A673 (cell line): Measurements from ENCODE around the gene SLCO3A1. TPM values are rescaled to one million over a fixed set of nuclear protein-coding genes. Genes with fewer than 3 reads are reported as not detected.

Source experiments
- BruUV-seq: library from RNA; stranded (reverse); fragments of 400-500 nt; replicated peaks from 2 replicates; lab custom pipeline; 2021; lab: Mats Ljungman, UMichigan
- CTCF ChIA-PET: fragments of 300-600 bp; sonication (Branson Sonifier 250); formaldehyde crosslinking; loops from one replicate; lab custom pipeline; 2022; ENCODE audit warnings: antibody characterized with exemption; lab: Charles Lee
- POLR2A ChIA-PET: fragments of 300-600 bp; sonication (Branson Sonifier 250); formaldehyde crosslinking; loops from one replicate; lab custom pipeline; 2022; ENCODE audit warnings: antibody characterized with exemption; ENCODE audit not compliant: low non-redundant PET; lab: Charles Lee
- DNase-seq: peaks from one replicate; pipeline ENCODE4 v3.0.0-alpha.2; 2015; ENCODE audit warnings: low spot score
- H3K27ac ChIP-seq: fragments of 200-600 bp; sonication (generic); 2 replicates; pipeline ENCODE4 v1.5.1; 2016; ENCODE audit warnings: mixed run types, low read depth, mild to moderate bottlenecking, mixed read lengths, antibody characterized with exemption, low read length; ENCODE audit not compliant: poor library complexity, severe bottlenecking
- H3K27me3 ChIP-seq: fragments of 200-600 bp; sonication (generic); replicated peaks from 2 replicates; pipeline ENCODE4 v1.6.1; 2017; ENCODE audit warnings: mixed run types, low read depth, mild to moderate bottlenecking, mixed read lengths, antibody characterized with exemption, low read length; ENCODE audit not compliant: insufficient read depth, poor library complexity
- H3K36me3 ChIP-seq: fragments of 200-600 bp; sonication (generic); 2 replicates; pipeline ENCODE4 v1.6.1; 2016; ENCODE audit warnings: mixed run types, mild to moderate bottlenecking, mixed read lengths, antibody characterized with exemption, low read length; ENCODE audit not compliant: insufficient read depth, poor library complexity, severe bottlenecking
- H3K4me1 ChIP-seq: fragments of 200-600 bp; sonication (generic); 2 replicates; pipeline ENCODE4 v1.6.1; 2017; ENCODE audit warnings: mixed run types, mild to moderate bottlenecking, mixed read lengths, antibody characterized with exemption, low read length; ENCODE audit not compliant: insufficient read depth, poor library complexity, severe bottlenecking
- H3K4me3 ChIP-seq: fragments of 200-600 bp; sonication (generic); 2 replicates; pipeline ENCODE4 v1.5.1; 2016; ENCODE audit warnings: low read depth, mixed run types, mild to moderate bottlenecking, mixed read lengths, low read length; ENCODE audit not compliant: poor library complexity, severe bottlenecking
- H3K9me3 ChIP-seq: fragments of 200-600 bp; sonication (generic); 2 replicates; pipeline ENCODE4 v1.6.1; 2016; ENCODE audit warnings: mixed run types, low read depth, mild to moderate bottlenecking, mixed read lengths, antibody characterized with exemption, low read length; ENCODE audit not compliant: poor library complexity, severe bottlenecking
- CTCF ChIP-seq: fragments of 300-800, 200-600 bp; sonication (generic); conservative IDR thresholded peaks from 2 replicates; pipeline ENCODE4 v1.5.1; 2017; ENCODE audit warnings: low read depth, mild to moderate bottlenecking, antibody characterized with exemption, low read length, moderate library complexity, mixed read lengths
- EZH2 ChIP-seq: fragments of 200-600 bp; sonication (generic); IDR thresholded peaks from 2 replicates; pipeline ENCODE4 v1.6.1; 2017; ENCODE audit warnings: borderline replicate concordance, low read depth, mild to moderate bottlenecking, mixed read lengths, antibody characterized with exemption, low read length; ENCODE audit not compliant: poor library complexity, severe bottlenecking
- intact Hi-C: fragments of 100-400 bp; cut with micrococcal nuclease; formaldehyde crosslinking; loops from one replicate; pipeline ENCODE4 v1.10.0; 2022; ENCODE audit not compliant: unreplicated experiment
- total RNA-seq: library from RNA; stranded (reverse); gene quantifications from 2 replicates; pipeline ENCODE4 v1.2.3, GENCODE V29; 2021

SLCO3A1 gene
- total RNA-seq, 1 experiment from 2014 or later: 16.6 TPM

DNA sequence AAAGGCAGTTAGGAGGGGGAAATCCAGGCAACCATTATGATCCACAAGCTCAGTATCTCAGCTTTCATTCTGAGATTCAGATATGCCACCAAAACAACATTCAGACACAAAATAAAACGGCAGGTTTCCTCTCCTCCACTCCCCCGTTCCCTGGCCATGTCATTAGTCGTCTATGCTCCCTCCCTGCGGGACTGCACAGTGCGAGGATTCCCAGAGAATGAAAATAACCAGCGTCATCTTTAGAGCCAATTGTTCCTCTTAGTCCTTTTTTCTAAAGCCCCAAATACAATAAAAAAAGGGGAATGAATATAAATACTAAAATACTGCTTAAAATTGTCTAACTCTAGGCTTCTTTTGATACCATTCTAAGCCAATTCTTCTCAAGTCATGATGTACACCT lies 7.8 kb upstream of the SLCO3A1 start:
- ChIA-PET CTCF (no interaction called here), POLR2A (no interaction called here)
- Histone ChIP-seq H3K36me3 (no peaks in the 10 kb centered on the region), H3K4me3 (no peak overlapping the region), H3K27ac (no peak overlapping the region), H3K4me1 (no peaks in the 10 kb centered on the region), H3K9me3 (no peaks in the 10 kb centered on the region), H3K27me3 (no peaks in the 10 kb centered on the region)
- BruUV-seq: no TSS peak
- TF ChIP-seq CTCF (no peak), EZH2 (no peak)
- DNase-seq: no peak
- intact Hi-C loops: no loop called here

DNA sequence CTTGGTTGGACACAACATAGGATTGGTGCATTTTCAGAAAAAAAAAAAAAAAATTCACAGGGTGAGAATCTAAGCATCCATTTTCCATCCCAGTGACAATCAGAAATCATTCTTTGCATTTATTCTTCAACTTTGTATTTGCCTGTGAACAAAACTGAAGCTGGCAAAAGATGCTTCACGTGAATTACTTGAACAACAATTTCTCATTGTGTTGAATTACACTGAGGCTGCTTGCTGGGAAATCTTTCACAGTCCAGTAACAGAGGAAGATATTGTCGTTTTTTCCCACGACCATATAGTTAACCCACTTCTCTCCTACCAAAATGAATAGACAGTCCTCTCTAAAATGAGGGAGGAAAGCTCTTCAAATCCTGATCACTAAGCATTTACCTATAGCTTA lies 4.3 kb upstream of the SLCO3A1 start:
- POLR2A ChIA-PET: no interaction called here
- Histone ChIP-seq H3K27ac (no peak overlapping the region), H3K9me3 (no peaks in the 10 kb centered on the region), H3K4me1 (peaks cover 8% of the 10 kb centered on the region), H3K27me3 (no peaks in the 10 kb centered on the region), H3K4me3 (no peak overlapping the region), H3K36me3 (no peaks in the 10 kb centered on the region)
- no TSS peak for BruUV-seq
- CTCF ChIA-PET: interaction anchor here (0.7 kb wide), 1 partner anchor 234 kb away, joined by 3 read pairs; no protein-coding TSS in a partner anchor
- TF ChIP-seq CTCF (no peak), EZH2 (no peak)
- DNase-seq: no peak
- intact Hi-C loops: loop anchor here (2.0 kb wide), 1 partner anchor 546 kb away; no protein-coding TSS in a partner anchor

DNA sequence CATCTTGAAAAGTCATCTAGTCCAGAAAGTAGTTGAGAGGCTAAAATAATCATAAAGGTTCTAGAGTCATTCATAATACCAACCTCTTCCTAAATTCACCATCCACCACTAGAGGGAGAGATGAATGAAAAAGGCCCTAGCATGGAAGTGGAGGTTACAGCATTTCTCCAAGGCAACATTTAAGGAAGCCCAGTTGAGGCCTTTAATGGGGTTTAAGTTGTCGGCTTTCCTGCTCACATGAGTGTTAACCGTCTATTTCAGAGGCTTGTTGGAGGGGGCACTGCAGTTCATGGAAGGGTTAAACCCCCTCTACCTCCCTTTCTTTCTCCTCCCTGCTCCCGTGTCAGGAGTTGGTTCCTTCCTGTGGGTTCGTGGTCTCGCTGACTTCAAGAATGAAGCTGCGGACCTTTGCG lies 3.8 kb upstream of the SLCO3A1 start:
- peak; percentile 67 for DNase-seq
- Histone ChIP-seq H3K4me3 (no peak overlapping the region), H3K36me3 (no peaks in the 10 kb centered on the region), H3K4me1 (peaks cover 8% of the 10 kb centered on the region), H3K9me3 (no peaks in the 10 kb centered on the region), H3K27ac (no peak overlapping the region), H3K27me3 (peaks cover 6% of the 10 kb centered on the region)
- intact Hi-C loops: loop anchor here (2.0 to 10.0 kb wide), 2 partner anchors 145 to 547 kb away; no protein-coding TSS in a partner anchor
- ChIA-PET POLR2A (no interaction called here), CTCF (interaction anchor here (0.7 kb wide), 1 partner anchor 233 kb away, joined by 3 read pairs; no protein-coding TSS in a partner anchor)
- TF ChIP-seq EZH2: no peak
- peak; percentile 65 for TF ChIP-seq CTCF
- BruUV-seq: no TSS peak
